ENCODE results near the gene SLC4A1AP.

SLC4A1AP gene

DNA sequence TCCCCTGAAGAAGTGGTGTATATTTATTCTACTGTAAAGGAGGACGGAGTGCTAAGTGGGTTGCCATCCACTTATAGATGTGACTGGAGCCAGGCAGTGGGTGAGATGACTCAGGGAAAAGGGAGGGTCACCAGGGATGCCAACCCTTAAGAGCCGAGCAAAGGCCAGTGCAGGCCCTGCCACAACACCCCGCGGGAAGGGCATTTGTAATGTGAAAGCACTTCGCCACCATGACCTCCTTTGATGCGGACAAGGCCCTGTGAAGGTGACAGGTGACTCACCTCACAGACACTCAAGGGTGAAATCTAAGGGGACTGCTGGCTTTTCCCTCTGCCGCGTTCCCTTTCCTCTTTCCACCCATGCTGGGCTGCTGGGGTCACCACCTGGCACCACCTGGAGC lies 57.6 kb downstream of the SLC4A1AP start:
- no peaks in the 10 kb centered on the region for H3K27me3 ChIP-seq (ENCODE audit: control insufficient read depth in 1 of 2, insufficient read depth in 2 of 2, low read length in 2 of 2)
- H3K9me3 ChIP-seq (ENCODE audit: control insufficient read depth in 2 of 2, low read length in 2 of 2), result no peaks in the 10 kb centered on the region
- H3K9ac ChIP-seq (ENCODE audit: low read length in 2 of 2), result no peak overlapping the region
- no peak overlapping the region for H3K4me3 ChIP-seq (ENCODE audit: low read length in 2 of 2)
- H3K27ac ChIP-seq (ENCODE audit: low read length), result no peak overlapping the region
- no peaks in the 10 kb centered on the region for H3K36me3 ChIP-seq (ENCODE audit: control insufficient read depth in 2 of 2, insufficient read depth in 2 of 2, low read length in 2 of 2)
- peaks cover 20% of the 10 kb centered on the region for H3K4me1 ChIP-seq (ENCODE audit: control insufficient read depth, insufficient read depth, low read length)

DNA sequence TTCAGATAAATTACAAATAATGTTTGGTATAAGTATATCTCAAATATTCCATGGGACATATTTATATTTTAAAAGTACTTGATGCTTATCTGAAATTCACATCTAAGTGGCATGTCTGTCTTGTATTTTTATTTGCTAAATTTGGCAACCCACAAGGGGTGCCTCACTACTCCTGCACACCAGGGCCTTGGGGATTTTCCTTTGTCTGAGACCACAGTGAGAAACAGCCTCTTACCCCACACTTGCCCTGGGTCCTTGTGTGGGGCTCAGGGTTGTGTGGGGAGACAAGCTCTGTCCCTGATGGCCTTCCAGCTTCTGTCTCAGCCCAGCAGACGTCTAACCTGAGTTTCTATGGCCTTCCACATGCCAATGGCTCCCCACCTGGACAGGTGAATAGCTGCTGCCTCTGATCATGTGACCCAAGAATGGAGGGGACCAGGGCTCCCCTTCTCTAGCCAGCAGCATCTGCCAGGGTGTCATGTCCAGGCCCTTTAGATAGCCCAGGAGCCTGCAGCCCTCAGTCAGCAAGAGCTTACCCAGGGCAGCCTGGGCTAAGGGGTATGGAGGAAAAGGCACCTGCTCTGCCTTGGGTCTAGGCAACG lies 58.3 kb downstream of the SLC4A1AP start:
- Histone ChIP-seq H3K9ac (ENCODE audit: low read length in 2 of 2) (no peak overlapping the region), H3K9me3 (ENCODE audit: control insufficient read depth in 2 of 2, low read length in 2 of 2) (no peaks in the 10 kb centered on the region), H3K4me1 (ENCODE audit: control insufficient read depth, insufficient read depth, low read length) (peaks cover 19% of the 10 kb centered on the region), H3K36me3 (ENCODE audit: control insufficient read depth in 2 of 2, insufficient read depth in 2 of 2, low read length in 2 of 2) (no peaks in the 10 kb centered on the region), H3K27me3 (ENCODE audit: control insufficient read depth in 1 of 2, insufficient read depth in 2 of 2, low read length in 2 of 2) (no peaks in the 10 kb centered on the region), H3K27ac (ENCODE audit: low read length) (no peak overlapping the region), H3K4me3 (ENCODE audit: low read length in 2 of 2) (no peak overlapping the region)

DNA sequence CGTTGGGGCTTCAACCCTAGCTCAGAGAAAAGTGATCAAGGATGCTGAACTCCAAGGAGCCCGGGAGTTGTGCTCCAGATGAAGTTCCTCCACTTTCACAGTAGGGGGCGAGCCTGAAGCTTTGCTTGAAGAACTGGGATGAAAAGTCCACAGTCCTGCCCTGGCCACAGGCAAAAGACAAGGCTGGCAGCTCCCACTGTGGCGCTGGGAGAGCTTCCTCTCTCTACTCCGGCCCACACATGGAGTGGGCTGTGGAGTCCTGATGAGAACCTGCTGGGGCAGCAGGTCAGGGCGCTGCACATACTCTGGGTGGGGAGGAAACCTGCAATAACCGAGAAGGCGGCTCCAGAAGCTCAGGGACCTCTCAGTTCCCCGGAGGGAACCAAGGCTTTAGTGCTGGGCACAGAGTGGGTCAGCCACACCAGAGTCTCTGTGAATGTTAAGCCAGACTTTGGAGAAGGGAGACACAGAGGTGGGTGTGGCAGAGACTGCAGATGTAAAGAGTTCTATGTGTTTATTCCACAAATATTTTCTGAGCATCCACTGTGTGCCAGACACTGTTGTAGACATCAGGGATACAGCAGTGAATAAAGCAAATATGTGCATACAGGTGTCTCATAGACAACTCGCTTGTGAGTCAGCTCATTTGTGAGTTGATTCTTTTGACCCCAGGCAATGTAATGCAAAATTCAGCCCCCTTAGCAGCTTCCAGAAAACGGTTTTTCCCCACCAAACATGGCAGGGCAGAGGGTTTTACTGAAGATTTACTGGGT lies 59.9 kb downstream of the SLC4A1AP start:
- Histone ChIP-seq H3K4me3 (ENCODE audit: low read length in 2 of 2) (no peak overlapping the region), H3K36me3 (ENCODE audit: control insufficient read depth in 2 of 2, insufficient read depth in 2 of 2, low read length in 2 of 2) (no peaks in the 10 kb centered on the region), H3K27ac (ENCODE audit: low read length) (peak overlapping the region; percentile 37), H3K9ac (ENCODE audit: low read length in 2 of 2) (peak overlapping the region in 1 of 2 donors; percentile 29), H3K27me3 (ENCODE audit: control insufficient read depth in 1 of 2, insufficient read depth in 2 of 2, low read length in 2 of 2) (no peaks in the 10 kb centered on the region), H3K4me1 (ENCODE audit: control insufficient read depth, insufficient read depth, low read length) (peaks cover 19% of the 10 kb centered on the region), H3K9me3 (ENCODE audit: control insufficient read depth in 2 of 2, low read length in 2 of 2) (no peaks in the 10 kb centered on the region)

DNA sequence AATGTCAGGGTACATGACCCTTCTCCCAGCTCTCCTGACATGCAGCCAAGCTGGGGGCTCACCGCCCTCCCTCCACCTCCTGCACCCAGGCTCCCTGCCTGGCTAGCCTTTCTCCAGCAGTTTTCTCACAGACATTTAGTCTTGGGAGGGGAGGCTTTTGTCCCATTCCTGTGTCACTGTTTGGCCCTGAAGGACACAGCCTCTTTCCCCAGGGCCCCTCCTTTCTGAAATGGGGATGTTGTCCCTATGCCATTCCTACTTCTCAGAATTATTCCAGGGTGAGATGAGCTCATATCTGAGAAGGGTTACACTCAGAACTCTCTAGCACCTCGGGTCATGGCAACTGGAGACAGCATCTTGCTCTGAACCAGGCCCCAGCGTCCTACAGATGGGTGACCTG lies 60.5 kb downstream of the SLC4A1AP start:
- peaks cover 19% of the 10 kb centered on the region for H3K4me1 ChIP-seq (ENCODE audit: control insufficient read depth, insufficient read depth, low read length)

DNA sequence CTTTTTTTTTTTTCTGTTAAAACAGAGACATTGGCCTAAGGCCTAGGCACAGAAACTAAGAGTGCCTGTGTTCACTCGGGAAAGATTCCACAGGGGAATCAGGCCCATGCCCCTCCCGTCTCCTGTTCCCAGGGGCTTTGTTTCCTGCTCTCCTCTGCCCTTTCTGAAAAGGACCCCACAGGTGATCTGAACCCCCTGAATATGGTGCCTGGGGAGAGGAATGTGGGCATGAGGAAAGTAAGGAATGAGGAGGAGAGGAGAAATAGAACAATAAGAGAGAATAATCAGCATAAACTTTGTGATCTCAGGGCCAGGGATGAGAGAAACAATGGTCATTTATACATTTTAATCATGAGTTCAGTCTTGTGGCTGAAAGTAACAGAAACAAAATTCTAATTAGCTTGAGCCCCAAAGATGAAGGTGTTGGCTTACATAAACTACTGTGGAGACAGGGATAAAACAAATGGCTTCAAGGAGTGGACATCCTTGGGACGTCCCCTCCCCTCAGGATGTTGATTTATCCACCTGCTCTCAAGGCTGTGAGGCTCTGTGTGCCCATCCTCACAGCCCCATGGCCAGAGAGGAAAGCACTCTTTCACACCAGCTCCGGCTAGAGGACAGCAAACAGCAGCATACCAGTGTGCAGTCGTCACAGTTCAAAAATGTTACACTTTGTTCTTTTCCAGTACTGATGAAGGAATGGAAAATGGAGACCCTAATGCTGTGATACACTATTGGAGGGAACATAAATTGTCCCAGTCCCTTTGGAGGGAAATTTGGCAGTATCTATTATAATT lies 61.4 kb downstream of the SLC4A1AP start:
- Histone ChIP-seq H3K9ac (ENCODE audit: low read length in 2 of 2) (peak overlapping the region in 1 of 2 donors; percentile 36), H3K4me3 (ENCODE audit: low read length in 2 of 2) (no peak overlapping the region), H3K4me1 (ENCODE audit: control insufficient read depth, insufficient read depth, low read length) (peaks cover 19% of the 10 kb centered on the region), H3K27ac (ENCODE audit: low read length) (peak overlapping the region; percentile 71), H3K9me3 (ENCODE audit: control insufficient read depth in 2 of 2, low read length in 2 of 2) (no peaks in the 10 kb centered on the region), H3K36me3 (ENCODE audit: control insufficient read depth in 2 of 2, insufficient read depth in 2 of 2, low read length in 2 of 2) (no peaks in the 10 kb centered on the region), H3K27me3 (ENCODE audit: control insufficient read depth in 1 of 2, insufficient read depth in 2 of 2, low read length in 2 of 2) (no peaks in the 10 kb centered on the region)

More for the DNA sequence above, 60.5 kb downstream of the SLC4A1AP start:
- Histone ChIP-seq H3K27me3 (ENCODE audit: control insufficient read depth in 1 of 2, insufficient read depth in 2 of 2, low read length in 2 of 2) (no peaks in the 10 kb centered on the region), H3K9ac (ENCODE audit: low read length in 2 of 2) (no peak overlapping the region), H3K4me3 (ENCODE audit: low read length in 2 of 2) (no peak overlapping the region), H3K36me3 (ENCODE audit: control insufficient read depth in 2 of 2, insufficient read depth in 2 of 2, low read length in 2 of 2) (no peaks in the 10 kb centered on the region), H3K9me3 (ENCODE audit: control insufficient read depth in 2 of 2, low read length in 2 of 2) (no peaks in the 10 kb centered on the region), H3K27ac (ENCODE audit: low read length) (peak overlapping the region; percentile 37)

DNA sequence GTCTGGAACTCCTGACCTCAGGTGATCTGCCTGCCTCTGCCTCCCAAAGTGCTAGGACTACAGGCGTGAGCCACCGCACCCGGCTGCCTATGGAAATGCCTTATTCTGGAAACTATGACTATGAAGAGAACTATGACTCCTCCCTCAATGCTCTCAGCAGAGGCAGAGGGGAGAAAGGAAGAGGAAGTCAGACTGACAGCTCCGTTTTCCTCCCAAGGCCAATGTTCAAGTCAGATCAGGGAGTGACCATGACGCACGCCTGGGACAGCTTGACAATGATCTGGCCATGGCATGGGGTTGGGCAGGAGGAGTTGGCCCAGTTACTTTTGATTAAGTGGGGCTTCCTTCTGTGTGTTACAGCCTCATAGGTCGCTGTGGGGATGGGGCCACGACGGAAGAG lies 63.6 kb downstream of the SLC4A1AP start:
- no peak overlapping the region for H3K27ac ChIP-seq (ENCODE audit: low read length)

DNA sequence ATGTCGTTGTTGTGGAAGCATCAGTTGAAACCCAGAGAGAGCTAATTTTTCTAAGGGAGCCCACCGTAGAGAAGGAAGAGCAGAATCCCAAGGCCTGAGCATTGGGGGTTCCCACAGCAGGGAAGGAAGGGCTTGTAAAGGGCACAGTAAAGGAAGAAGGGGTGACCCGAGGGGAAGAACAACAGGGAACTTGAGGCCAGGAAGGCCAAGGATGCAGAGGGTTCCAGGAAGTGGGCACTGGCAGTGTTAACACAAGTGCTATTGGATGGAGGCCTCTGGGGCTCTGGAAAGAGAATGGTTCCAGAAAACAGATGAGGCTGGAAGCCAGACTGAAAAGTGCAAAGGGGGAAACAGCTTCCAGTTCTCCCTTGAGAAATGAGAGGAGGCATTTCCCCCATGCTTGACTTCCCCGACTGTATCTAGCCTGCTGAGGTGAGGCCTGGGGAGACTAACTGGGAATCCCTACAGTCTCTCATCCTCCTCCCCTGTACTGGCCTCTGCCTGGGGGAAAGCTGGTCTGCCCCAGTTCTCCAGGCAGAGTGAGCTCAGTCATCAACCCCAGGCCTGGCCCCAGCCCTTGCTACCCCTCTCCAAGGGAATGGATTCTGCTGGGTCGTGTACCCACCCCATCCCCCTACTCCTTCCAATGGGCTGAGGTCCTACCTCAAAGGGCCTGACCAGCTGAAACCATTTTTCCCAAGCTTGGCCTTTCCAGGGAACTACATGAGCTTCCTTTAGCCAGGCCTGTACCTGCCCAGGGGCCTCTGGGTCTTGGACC lies 64.6 kb downstream of the SLC4A1AP start:
- H3K27me3 ChIP-seq (ENCODE audit: control insufficient read depth in 1 of 2, insufficient read depth in 2 of 2, low read length in 2 of 2), result no peaks in the 10 kb centered on the region
- no peaks in the 10 kb centered on the region for H3K36me3 ChIP-seq (ENCODE audit: control insufficient read depth in 2 of 2, insufficient read depth in 2 of 2, low read length in 2 of 2)
- no peaks in the 10 kb centered on the region for H3K9me3 ChIP-seq (ENCODE audit: control insufficient read depth in 2 of 2, low read length in 2 of 2)
- no peak overlapping the region for H3K9ac ChIP-seq (ENCODE audit: low read length in 2 of 2)
- peaks cover 19% of the 10 kb centered on the region for H3K4me1 ChIP-seq (ENCODE audit: control insufficient read depth, insufficient read depth, low read length)
- no peak overlapping the region for H3K27ac ChIP-seq (ENCODE audit: low read length)
- no peak overlapping the region for H3K4me3 ChIP-seq (ENCODE audit: low read length in 2 of 2)

More for the DNA sequence above, 63.6 kb downstream of the SLC4A1AP start:
- Histone ChIP-seq H3K4me3 (ENCODE audit: low read length in 2 of 2) (no peak overlapping the region), H3K27me3 (ENCODE audit: control insufficient read depth in 1 of 2, insufficient read depth in 2 of 2, low read length in 2 of 2) (no peaks in the 10 kb centered on the region), H3K9me3 (ENCODE audit: control insufficient read depth in 2 of 2, low read length in 2 of 2) (no peaks in the 10 kb centered on the region), H3K36me3 (ENCODE audit: control insufficient read depth in 2 of 2, insufficient read depth in 2 of 2, low read length in 2 of 2) (no peaks in the 10 kb centered on the region), H3K9ac (ENCODE audit: low read length in 2 of 2) (no peak overlapping the region), H3K4me1 (ENCODE audit: control insufficient read depth, insufficient read depth, low read length) (peaks cover 19% of the 10 kb centered on the region)

DNA sequence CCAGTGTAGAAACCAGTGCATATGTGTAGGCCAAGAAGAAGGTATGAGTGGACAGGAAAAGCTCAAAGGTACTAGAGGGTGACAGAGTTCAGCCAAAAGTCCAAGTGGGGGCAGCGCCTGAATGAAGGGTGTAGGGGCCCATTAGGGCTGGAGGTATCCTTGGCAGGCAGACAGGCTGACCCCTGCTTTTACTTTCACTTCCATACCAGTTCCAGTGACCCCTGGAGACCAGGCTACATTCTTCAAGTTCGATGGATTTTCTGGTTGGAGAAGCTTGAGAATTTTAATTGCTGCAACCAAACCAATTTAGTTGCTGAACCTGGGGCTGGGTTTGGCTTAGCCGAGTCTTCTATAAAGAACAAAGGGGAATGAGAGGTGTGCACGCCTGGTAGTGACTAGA lies 65.5 kb downstream of the SLC4A1AP start:
- Histone ChIP-seq H3K36me3 (ENCODE audit: control insufficient read depth in 2 of 2, insufficient read depth in 2 of 2, low read length in 2 of 2) (no peaks in the 10 kb centered on the region), H3K27ac (ENCODE audit: low read length) (no peak overlapping the region), H3K4me1 (ENCODE audit: control insufficient read depth, insufficient read depth, low read length) (peaks cover 11% of the 10 kb centered on the region), H3K9ac (ENCODE audit: low read length in 2 of 2) (no peak overlapping the region), H3K27me3 (ENCODE audit: control insufficient read depth in 1 of 2, insufficient read depth in 2 of 2, low read length in 2 of 2) (no peaks in the 10 kb centered on the region), H3K4me3 (ENCODE audit: low read length in 2 of 2) (no peak overlapping the region), H3K9me3 (ENCODE audit: control insufficient read depth in 2 of 2, low read length in 2 of 2) (no peaks in the 10 kb centered on the region)

DNA sequence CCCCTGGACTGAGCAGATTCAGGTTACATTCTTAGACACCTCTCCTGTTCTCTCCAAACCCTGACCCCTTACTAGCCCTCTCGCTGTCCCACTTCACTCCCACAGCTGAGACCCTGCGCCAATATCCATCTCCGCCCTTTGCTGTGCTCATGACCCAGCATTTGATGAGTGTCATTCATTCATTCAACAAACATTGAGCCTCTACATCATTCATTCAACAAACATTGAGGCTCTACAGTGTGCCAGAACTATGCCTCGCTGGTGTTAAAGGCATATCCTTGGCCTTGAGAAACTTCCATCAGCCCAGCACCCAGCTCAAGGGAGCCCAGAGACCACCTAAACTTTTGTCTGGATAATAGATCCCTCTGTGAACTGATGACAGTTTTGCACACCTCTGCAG lies 65.9 kb downstream of the SLC4A1AP start:
- no peaks in the 10 kb centered on the region for H3K27me3 ChIP-seq (ENCODE audit: control insufficient read depth in 1 of 2, insufficient read depth in 2 of 2, low read length in 2 of 2)
- H3K4me1 ChIP-seq (ENCODE audit: control insufficient read depth, insufficient read depth, low read length), result peaks cover 8% of the 10 kb centered on the region
- H3K27ac ChIP-seq (ENCODE audit: low read length), result no peak overlapping the region
- no peak overlapping the region for H3K4me3 ChIP-seq (ENCODE audit: low read length in 2 of 2)
- no peaks in the 10 kb centered on the region for H3K9me3 ChIP-seq (ENCODE audit: control insufficient read depth in 2 of 2, low read length in 2 of 2)
- H3K36me3 ChIP-seq (ENCODE audit: control insufficient read depth in 2 of 2, insufficient read depth in 2 of 2, low read length in 2 of 2), result no peaks in the 10 kb centered on the region
- no peak overlapping the region for H3K9ac ChIP-seq (ENCODE audit: low read length in 2 of 2)

DNA sequence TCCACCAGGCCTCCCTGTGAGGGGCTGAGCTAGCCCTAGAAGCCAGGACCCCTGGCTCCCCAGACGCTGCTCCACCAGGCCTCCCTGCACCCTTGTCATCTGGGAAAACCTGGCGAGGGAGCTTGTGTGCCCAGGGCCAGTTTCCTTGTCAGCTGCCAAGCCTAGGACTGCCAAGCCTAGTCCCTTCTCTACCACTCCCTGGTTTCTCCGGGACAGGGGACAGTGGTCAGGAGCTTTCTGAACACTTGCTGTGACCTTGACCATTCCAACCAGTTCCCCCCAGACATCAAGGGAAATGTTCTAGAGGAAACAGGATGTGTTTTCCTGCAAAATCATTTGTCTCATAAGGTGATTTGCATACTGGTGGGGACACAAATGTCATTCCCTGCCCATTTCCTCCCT lies 66.6 kb downstream of the SLC4A1AP start:
- Histone ChIP-seq H3K9me3 (ENCODE audit: control insufficient read depth in 2 of 2, low read length in 2 of 2) (no peaks in the 10 kb centered on the region), H3K27me3 (ENCODE audit: control insufficient read depth in 1 of 2, insufficient read depth in 2 of 2, low read length in 2 of 2) (no peaks in the 10 kb centered on the region), H3K27ac (ENCODE audit: low read length) (no peak overlapping the region), H3K9ac (ENCODE audit: low read length in 2 of 2) (no peak overlapping the region), H3K36me3 (ENCODE audit: control insufficient read depth in 2 of 2, insufficient read depth in 2 of 2, low read length in 2 of 2) (no peaks in the 10 kb centered on the region), H3K4me3 (ENCODE audit: low read length in 2 of 2) (no peak overlapping the region), H3K4me1 (ENCODE audit: control insufficient read depth, insufficient read depth, low read length) (peaks cover 9% of the 10 kb centered on the region)
